Karpas-422 (cell line): ENCODE measurements around the gene THRAP3. TPM values are rescaled to one million over a fixed set of nuclear protein-coding genes. Genes with fewer than 3 reads are reported as not detected.

Source experiments
- DNase-seq: peaks from one replicate; pipeline ENCODE4 v3.0.0-alpha.2; 2015
- H2AFZ ChIP-seq: fragments of 200-600 bp; sonication (generic); 2 replicates; pipeline ENCODE4 v1.6.1; 2014; ENCODE audit warnings: antibody characterized with exemption, low read length, mixed read lengths
- H3K27ac ChIP-seq: fragments of 200-600 bp; sonication (generic); 2 replicates; pipeline ENCODE4 v1.5.1; 2014; ENCODE audit warnings: mild to moderate bottlenecking, low read length, moderate library complexity
- H3K27me3 ChIP-seq: fragments of 200-600 bp; sonication (generic); 2 replicates; pipeline ENCODE4 v1.6.1; 2014; ENCODE audit warnings: low read length, mixed read lengths
- H3K36me3 ChIP-seq: fragments of 200-600 bp; sonication (generic); 2 replicates; pipeline ENCODE4 v1.6.1; 2014; ENCODE audit warnings: low read length, mixed read lengths; ENCODE audit not compliant: insufficient read depth
- H3K4me1 ChIP-seq: fragments of 200-600 bp; sonication (generic); 2 replicates; pipeline ENCODE4 v1.6.1; 2014; ENCODE audit warnings: mild to moderate bottlenecking, low read length, mixed read lengths
- H3K4me2 ChIP-seq: fragments of 200-600 bp; sonication (generic); 2 replicates; pipeline ENCODE4 v1.6.1; 2014; ENCODE audit warnings: low read length, low read depth, mild to moderate bottlenecking; ENCODE audit not compliant: poor library complexity, severe bottlenecking
- H3K4me3 ChIP-seq: fragments of 200-600 bp; sonication (generic); 2 replicates; pipeline ENCODE4 v1.5.1; 2014; ENCODE audit warnings: mild to moderate bottlenecking, antibody characterized with exemption, low read length, mixed read lengths
- H3K79me2 ChIP-seq: fragments of 200-600 bp; sonication (generic); 2 replicates; pipeline ENCODE4 v1.6.1; 2014; ENCODE audit warnings: mild to moderate bottlenecking, low read length, mixed read lengths
- H3K9ac ChIP-seq: fragments of 200-600 bp; sonication (generic); 2 replicates; pipeline ENCODE4 v1.6.0; 2014; ENCODE audit warnings: low read length
- H3K9me2 ChIP-seq: fragments of 200-600 bp; sonication (generic), shearing (Covaris generic); replicated peaks from 2 replicates; pipeline ENCODE4 v1.6.0; 2014; ENCODE audit warnings: mild to moderate bottlenecking, low read length, moderate library complexity; ENCODE audit not compliant: insufficient read depth
- H3K9me3 ChIP-seq: fragments of 300-700, 200-600 bp; sonication (generic); 2 replicates; pipeline ENCODE4 v1.6.1; 2014; ENCODE audit warnings: low read length, mixed read lengths
- H4K20me1 ChIP-seq: fragments of 200-600 bp; sonication (generic); 2 replicates; pipeline ENCODE4 v1.6.1; 2014; ENCODE audit warnings: mild to moderate bottlenecking, antibody characterized with exemption, low read length, low read depth; ENCODE audit not compliant: insufficient read depth
- total RNA-seq: library from RNA; depleted of rRNA; stranded (reverse); fragments of >200 nt; shearing (Covaris generic); gene quantifications from 2 replicates; pipeline ENCODE4 v1.2.3, GENCODE V29; 2014; ENCODE audit warnings: low replicate concordance

Gene THRAP3
- total RNA-seq, 1 experiment from 2014 or later, result 47.0 TPM

DNA sequence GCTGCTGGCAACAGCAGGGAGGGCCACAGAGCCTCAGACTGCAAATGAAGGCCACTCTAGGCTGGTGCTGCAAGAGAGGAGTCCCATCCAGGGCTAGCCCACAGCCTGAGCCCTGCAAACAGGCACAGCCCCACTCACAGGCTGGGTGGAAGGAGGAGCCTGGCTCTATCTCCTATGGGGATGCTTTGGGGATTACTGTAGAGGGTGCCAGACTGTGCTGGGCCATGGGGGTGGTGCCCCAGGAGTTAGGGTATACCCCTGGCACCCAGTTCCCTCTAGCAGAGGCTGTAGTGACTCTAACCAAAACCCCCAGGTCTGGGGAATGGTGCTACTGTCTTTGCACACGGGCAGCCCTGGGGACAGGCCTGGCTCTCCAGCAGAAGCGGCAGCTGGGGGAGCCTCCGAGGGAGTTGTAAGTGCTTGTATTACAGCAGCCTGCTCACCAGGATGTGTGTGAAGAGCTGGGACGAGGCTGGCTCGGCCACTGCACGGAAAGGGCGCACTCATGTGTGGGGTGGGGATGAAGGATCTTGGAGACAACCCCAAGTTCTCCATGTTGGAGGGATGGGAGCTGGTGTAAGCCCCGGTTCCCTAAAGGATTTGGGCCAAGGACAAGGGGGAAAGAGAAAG lies 122.6 kb downstream of the THRAP3 start:
- Histone ChIP-seq H3K27ac (no peak overlapping the region), H3K27me3 (no peaks in the 10 kb centered on the region), H3K4me2 (no peak overlapping the region), H3K79me2 (no peaks in the 10 kb centered on the region), H4K20me1 (no peaks in the 10 kb centered on the region), H3K36me3 (peaks cover 4% of the 10 kb centered on the region; the same call in 1 of the 2 replicates), H3K9me2 (no peaks in the 10 kb centered on the region), H2AFZ (no peak overlapping the region), H3K9ac (no peak overlapping the region), H3K9me3 (no peaks in the 10 kb centered on the region), H3K4me3 (no peak overlapping the region), H3K4me1 (no peaks in the 10 kb centered on the region)
- no peak for DNase-seq

- no peaks in the 10 kb centered on the region for H4K20me1 ChIP-seq
- no peaks in the 10 kb centered on the region for H3K79me2 ChIP-seq
- H3K9me2 ChIP-seq, result no peaks in the 10 kb centered on the region
- H3K4me2 ChIP-seq, result no peak overlapping the region
- H3K4me1 ChIP-seq, result no peaks in the 10 kb centered on the region
- no peak overlapping the region for H3K27ac ChIP-seq
- no peak for DNase-seq
- no peaks in the 10 kb centered on the region for H3K27me3 ChIP-seq
- H3K9ac ChIP-seq, result no peak overlapping the region
- H3K36me3 ChIP-seq, result peaks cover 4% of the 10 kb centered on the region; the same call in 1 of the 2 replicates
- no peak overlapping the region for H2AFZ ChIP-seq
- no peaks in the 10 kb centered on the region for H3K9me3 ChIP-seq
- no peak overlapping the region for H3K4me3 ChIP-seq
Observed at GRCh38 chr1:36349241-36349671, 125.0 kb downstream of the THRAP3 start.

DNA sequence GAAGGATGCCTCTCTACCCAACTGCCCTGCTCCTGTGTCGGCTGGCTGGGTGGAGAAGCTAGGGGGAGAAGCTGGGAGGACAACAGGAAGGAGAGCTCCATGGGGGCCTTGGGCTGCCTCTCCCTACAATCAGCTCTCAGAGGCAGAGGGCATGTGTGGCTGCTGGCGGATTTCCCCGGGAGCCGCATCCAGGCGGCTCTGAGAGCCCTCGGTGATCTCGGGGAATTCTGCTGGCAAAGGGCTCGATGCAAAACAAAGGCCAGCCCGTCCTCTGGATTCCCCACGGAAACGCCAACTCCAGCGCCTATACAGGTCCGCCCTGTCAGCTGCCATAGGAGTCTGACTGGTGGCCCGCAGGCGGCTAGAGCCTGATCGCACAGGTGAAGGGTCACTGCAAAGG lies 125.6 kb downstream of the THRAP3 start:
- no peak overlapping the region for H3K9ac ChIP-seq
- H3K79me2 ChIP-seq, result no peaks in the 10 kb centered on the region
- no peaks in the 10 kb centered on the region for H3K9me3 ChIP-seq
- H3K27ac ChIP-seq, result no peak overlapping the region
- no peak overlapping the region for H3K4me2 ChIP-seq
- DNase-seq, result no peak
- H3K9me2 ChIP-seq, result no peaks in the 10 kb centered on the region
- H3K36me3 ChIP-seq, result peaks cover 4% of the 10 kb centered on the region; the same call in 1 of the 2 replicates
- no peak overlapping the region for H2AFZ ChIP-seq
- H3K4me1 ChIP-seq, result no peaks in the 10 kb centered on the region
- H4K20me1 ChIP-seq, result no peaks in the 10 kb centered on the region
- H3K4me3 ChIP-seq, result no peak overlapping the region
- no peaks in the 10 kb centered on the region for H3K27me3 ChIP-seq

DNA sequence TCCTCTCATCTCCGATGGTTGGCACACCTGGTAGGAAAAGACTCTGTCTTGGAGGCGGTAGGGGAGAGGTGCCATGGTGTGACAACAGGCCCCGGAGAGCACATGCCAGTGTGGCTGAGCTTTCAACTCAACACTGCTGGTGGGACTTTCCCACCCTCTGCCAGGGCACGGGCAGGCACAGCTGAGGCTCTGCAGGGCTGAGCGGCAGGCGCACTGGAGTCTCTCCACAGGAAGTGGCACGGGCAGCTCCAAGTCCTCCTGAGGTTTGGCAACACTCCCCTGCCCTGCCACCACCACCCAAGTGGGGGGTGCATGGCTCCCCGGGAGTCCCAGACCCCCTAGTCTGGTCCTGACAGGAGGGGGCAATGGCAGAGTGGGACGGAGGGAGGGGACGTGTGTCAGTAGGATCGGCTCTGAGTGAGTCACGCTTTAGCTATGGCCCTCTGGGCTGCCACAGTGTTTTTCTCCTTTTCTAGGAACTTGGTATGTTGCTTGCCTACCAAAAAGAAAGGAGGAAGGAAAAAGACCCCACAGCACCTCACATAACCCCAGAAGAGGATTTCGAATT lies 126.5 kb downstream of the THRAP3 start:
- Histone ChIP-seq H3K9me2 (no peaks in the 10 kb centered on the region), H3K4me3 (no peak overlapping the region), H3K36me3 (peaks cover 4% of the 10 kb centered on the region; the same call in 1 of the 2 replicates), H3K9ac (no peak overlapping the region), H3K9me3 (no peaks in the 10 kb centered on the region), H3K79me2 (no peaks in the 10 kb centered on the region), H3K27me3 (no peaks in the 10 kb centered on the region), H3K4me2 (no peak overlapping the region), H3K4me1 (no peaks in the 10 kb centered on the region), H2AFZ (no peak overlapping the region), H4K20me1 (no peaks in the 10 kb centered on the region), H3K27ac (no peak overlapping the region)
- no peak for DNase-seq

DNA sequence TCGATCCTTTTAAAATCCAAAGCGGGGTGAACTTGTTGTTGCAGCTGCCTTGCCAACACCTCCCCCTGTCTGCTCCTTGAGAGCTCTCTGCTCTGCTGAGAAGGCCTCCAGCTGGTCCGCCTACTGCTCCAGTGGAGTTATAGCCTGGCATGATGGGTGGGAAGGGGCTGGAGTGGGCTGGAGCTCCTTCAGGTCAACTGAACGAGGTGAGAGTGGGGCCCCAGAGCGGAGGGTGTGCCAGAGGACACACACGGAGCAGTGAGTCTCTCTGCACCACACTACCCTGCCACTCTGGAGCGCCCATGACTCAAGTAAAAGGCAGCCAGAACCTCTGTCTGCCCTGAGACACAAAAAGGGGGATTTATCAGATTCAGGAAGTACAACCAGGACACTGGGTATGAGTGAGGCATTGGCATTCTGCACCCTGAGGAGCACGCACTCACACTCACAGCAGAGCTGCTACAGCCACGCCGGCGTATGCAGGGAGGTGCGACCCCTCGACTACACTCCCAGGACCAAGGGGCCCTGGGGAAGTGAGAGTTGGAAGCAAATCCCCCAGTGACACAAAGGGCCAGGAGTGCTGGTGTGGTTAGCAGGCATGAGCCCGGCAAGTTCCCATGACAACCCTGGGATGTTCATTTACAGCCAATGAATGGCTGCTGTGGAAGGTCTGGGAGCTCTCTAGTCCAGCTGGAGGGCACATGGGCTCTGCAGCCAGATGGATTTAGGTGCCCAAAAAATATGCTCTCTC lies 127.2 kb downstream of the THRAP3 start:
- Histone ChIP-seq H3K9me2 (no peaks in the 10 kb centered on the region), H3K27ac (no peak overlapping the region), H3K4me1 (no peaks in the 10 kb centered on the region), H3K9me3 (no peaks in the 10 kb centered on the region), H3K9ac (no peak overlapping the region), H3K4me3 (no peak overlapping the region), H2AFZ (no peak overlapping the region), H3K4me2 (no peak overlapping the region), H3K36me3 (peaks cover 4% of the 10 kb centered on the region; the same call in 1 of the 2 replicates), H3K79me2 (no peaks in the 10 kb centered on the region), H4K20me1 (no peaks in the 10 kb centered on the region), H3K27me3 (no peaks in the 10 kb centered on the region)
- DNase-seq, result no peak

- Histone ChIP-seq H3K4me2 (no peak overlapping the region), H3K27me3 (no peaks in the 10 kb centered on the region), H3K9me3 (no peaks in the 10 kb centered on the region), H3K79me2 (no peaks in the 10 kb centered on the region), H3K27ac (no peak overlapping the region), H3K9ac (no peak overlapping the region), H3K36me3 (peaks cover under 1% of the 10 kb centered on the region; the same call in 1 of the 2 replicates), H2AFZ (no peak overlapping the region), H3K4me1 (no peaks in the 10 kb centered on the region), H3K4me3 (no peak overlapping the region), H3K9me2 (no peaks in the 10 kb centered on the region), H4K20me1 (no peaks in the 10 kb centered on the region)
- no peak for DNase-seq
Observed at GRCh38 chr1:36352125-36352909, 128.1 kb downstream of the THRAP3 start.

- Histone ChIP-seq H3K9ac (no peak overlapping the region), H3K27ac (no peak overlapping the region), H3K79me2 (no peaks in the 10 kb centered on the region), H3K9me3 (no peaks in the 10 kb centered on the region), H3K4me1 (no peaks in the 10 kb centered on the region), H3K9me2 (no peaks in the 10 kb centered on the region), H4K20me1 (no peaks in the 10 kb centered on the region), H3K4me3 (no peak overlapping the region), H3K36me3 (no peaks in the 10 kb centered on the region), H3K27me3 (no peaks in the 10 kb centered on the region), H3K4me2 (no peak overlapping the region), H2AFZ (no peak overlapping the region)
- DNase-seq, result no peak
Observed at GRCh38 chr1:36352910-36353878, 129.0 kb downstream of the THRAP3 start.
